Caco-2 (cell line): ENCODE results near the gene ADIPOQ. TPM values are rescaled to one million over a fixed set of nuclear protein-coding genes. Genes with fewer than 3 reads are reported as not detected.

ENCODE experiments used
- BruUV-seq: library from RNA; stranded (reverse); fragments of 400-500 nt; replicated peaks from 2 replicates; lab custom pipeline; 2021; lab: Mats Ljungman, UMichigan
- CTCF ChIA-PET: fragments of 300-600 bp; sonication (Branson Sonifier 250); formaldehyde crosslinking; loops from one replicate; lab custom pipeline; 2022; ENCODE audit warnings: antibody characterized with exemption; lab: Charles Lee
- POLR2A ChIA-PET: fragments of 300-600 bp; sonication (Branson Sonifier 250); formaldehyde crosslinking; loops from one replicate; lab custom pipeline; 2022; ENCODE audit warnings: antibody characterized with exemption; lab: Charles Lee
- DNase-seq, 2 experiments: peaks; one replicate each; pipeline versions ENCODE4 v3.0.0 to v3.0.0-alpha.2; 2020 to 2022
- H3K27me3 ChIP-seq: replicated peaks from 2 replicates; pipeline ENCODE4 v1.6.0; 2011; ENCODE audit warnings: low read length; ENCODE audit not compliant: control insufficient read depth, insufficient read depth
- H3K36me3 ChIP-seq: 2 replicates; pipeline ENCODE4 v1.5.1; 2011; ENCODE audit warnings: low read length; ENCODE audit not compliant: control insufficient read depth, insufficient read depth
- H3K4me1 ChIP-seq: fragments of 250-450 bp; sonication (Bioruptor Pico); 2 replicates; pipeline ENCODE4 v1.5.1; 2020; ENCODE audit warnings: mild to moderate bottlenecking
- H3K4me3 ChIP-seq: 2 replicates; pipeline ENCODE4 v1.5.1; 2011; ENCODE audit warnings: low read depth, mild to moderate bottlenecking, control low read depth, low read length
- H3K9me3 ChIP-seq: fragments of 250-450 bp; sonication (Bioruptor Pico); 2 replicates; pipeline ENCODE4 v1.5.1; 2020; ENCODE audit warnings: mild to moderate bottlenecking, moderate library complexity
- H3K27ac Mint-ChIP-seq: one replicate; pipeline ENCODE4 v1.8.0; 2022; ENCODE audit warnings: mixed read lengths; ENCODE audit not compliant: unreplicated experiment
- H3K27me3 Mint-ChIP-seq: one replicate; pipeline ENCODE4 v1.8.0; 2022; ENCODE audit warnings: mixed read lengths; ENCODE audit not compliant: insufficient read depth, unreplicated experiment
- H3K36me3 Mint-ChIP-seq: one replicate; pipeline ENCODE4 v1.8.0; 2022; ENCODE audit warnings: mild to moderate bottlenecking, mixed read lengths; ENCODE audit not compliant: insufficient read depth, unreplicated experiment
- H3K4me1 Mint-ChIP-seq: one replicate; pipeline ENCODE4 v1.8.0; 2022; ENCODE audit warnings: low read depth, mixed read lengths; ENCODE audit not compliant: unreplicated experiment
- H3K4me3 Mint-ChIP-seq: one replicate; pipeline ENCODE4 v1.8.0; 2022; ENCODE audit warnings: mild to moderate bottlenecking, moderate library complexity, mixed read lengths; ENCODE audit not compliant: unreplicated experiment
- H3K9me3 Mint-ChIP-seq: one replicate; pipeline ENCODE4 v1.8.0; 2022; ENCODE audit warnings: mixed read lengths; ENCODE audit not compliant: unreplicated experiment
- intact Hi-C: fragments of 100-400 bp; cut with micrococcal nuclease; formaldehyde crosslinking; loops from one replicate; pipeline ENCODE4 v1.10.0; 2022; ENCODE audit not compliant: unreplicated experiment
- total RNA-seq: library from RNA; stranded (reverse); gene quantifications from 2 replicates; pipeline ENCODE4 v1.2.3, GENCODE V29; 2022
- TF ChIP-seq, protein P1 (sequence below), 2 experiments: fragments of 200-600 bp in 1 of 2; IDR thresholded peaks; 1 replicate in 1 of 2; 2 replicates in 1 of 2; pipeline versions ENCODE4 v1.5.1 to v1.8.0; 2011 to 2022; ENCODE audit warnings: antibody characterized with exemption in 1 of 2, control low read depth in 1 of 2, inconsistent platforms in 1 of 2, low read depth in 1 of 2, low read length in 1 of 2, mild to moderate bottlenecking in 1 of 2, moderate library complexity in 1 of 2; ENCODE audit not compliant: insufficient read depth in 1 of 2, severe bottlenecking in 1 of 2, unreplicated experiment in 1 of 2

The ADIPOQ gene
- total RNA-seq, 1 experiment from 2014 or later: not detected

DNA sequence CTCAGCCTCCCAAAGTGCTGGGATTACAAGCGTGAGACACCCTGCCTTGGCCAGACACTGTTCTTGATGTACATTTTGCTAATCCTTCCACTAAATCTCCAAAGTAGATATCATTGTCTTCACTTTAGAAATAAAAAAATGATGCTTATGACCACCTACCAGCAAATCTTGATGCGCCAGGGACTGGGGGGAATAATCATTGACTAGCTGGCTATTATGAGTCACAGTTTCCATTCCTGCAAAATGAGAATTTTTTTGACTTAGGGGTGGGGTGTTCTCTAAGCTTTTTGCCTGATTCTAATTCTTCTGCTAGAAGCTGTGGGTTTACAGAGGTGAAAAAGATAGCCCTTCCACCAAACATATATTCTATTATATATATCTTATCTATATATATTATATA, 19.1 kb upstream of the ADIPOQ start:
- no peak for DNase-seq
- Mint-ChIP-seq H3K4me3 (no peak overlapping the region), H3K4me1 (peaks cover 7% of the 10 kb centered on the region), H3K27ac (no peak overlapping the region), H3K27me3 (peaks cover 2% of the 10 kb centered on the region), H3K36me3 (no peaks in the 10 kb centered on the region), H3K9me3 (no peaks in the 10 kb centered on the region)
- Histone ChIP-seq H3K4me1 (0 out of 2 replicates have a peak, but pooled peaks cover 2% of the 10 kb centered on the region), H3K4me3 (no peak overlapping the region), H3K36me3 (no peaks in the 10 kb centered on the region), H3K9me3 (no peaks in the 10 kb centered on the region), H3K27me3 (no peaks in the 10 kb centered on the region)
- ChIA-PET CTCF (no interaction called here), POLR2A (no interaction called here)
- BruUV-seq: no TSS peak
- intact Hi-C loops: loop anchor here (10.0 kb wide), 1 partner anchor 569 kb away; no protein-coding TSS in a partner anchor
- TF ChIP-seq, protein P1, sequence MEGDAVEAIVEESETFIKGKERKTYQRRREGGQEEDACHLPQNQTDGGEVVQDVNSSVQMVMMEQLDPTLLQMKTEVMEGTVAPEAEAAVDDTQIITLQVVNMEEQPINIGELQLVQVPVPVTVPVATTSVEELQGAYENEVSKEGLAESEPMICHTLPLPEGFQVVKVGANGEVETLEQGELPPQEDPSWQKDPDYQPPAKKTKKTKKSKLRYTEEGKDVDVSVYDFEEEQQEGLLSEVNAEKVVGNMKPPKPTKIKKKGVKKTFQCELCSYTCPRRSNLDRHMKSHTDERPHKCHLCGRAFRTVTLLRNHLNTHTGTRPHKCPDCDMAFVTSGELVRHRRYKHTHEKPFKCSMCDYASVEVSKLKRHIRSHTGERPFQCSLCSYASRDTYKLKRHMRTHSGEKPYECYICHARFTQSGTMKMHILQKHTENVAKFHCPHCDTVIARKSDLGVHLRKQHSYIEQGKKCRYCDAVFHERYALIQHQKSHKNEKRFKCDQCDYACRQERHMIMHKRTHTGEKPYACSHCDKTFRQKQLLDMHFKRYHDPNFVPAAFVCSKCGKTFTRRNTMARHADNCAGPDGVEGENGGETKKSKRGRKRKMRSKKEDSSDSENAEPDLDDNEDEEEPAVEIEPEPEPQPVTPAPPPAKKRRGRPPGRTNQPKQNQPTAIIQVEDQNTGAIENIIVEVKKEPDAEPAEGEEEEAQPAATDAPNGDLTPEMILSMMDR (IDR thresholded peaks at IDR 0.05; ENCODE audit: insufficient read depth in 1 of 2, low read depth in 1 of 2, low read length in 1 of 2, severe bottlenecking in 1 of 2, unreplicated experiment in 1 of 2): no peak

DNA sequence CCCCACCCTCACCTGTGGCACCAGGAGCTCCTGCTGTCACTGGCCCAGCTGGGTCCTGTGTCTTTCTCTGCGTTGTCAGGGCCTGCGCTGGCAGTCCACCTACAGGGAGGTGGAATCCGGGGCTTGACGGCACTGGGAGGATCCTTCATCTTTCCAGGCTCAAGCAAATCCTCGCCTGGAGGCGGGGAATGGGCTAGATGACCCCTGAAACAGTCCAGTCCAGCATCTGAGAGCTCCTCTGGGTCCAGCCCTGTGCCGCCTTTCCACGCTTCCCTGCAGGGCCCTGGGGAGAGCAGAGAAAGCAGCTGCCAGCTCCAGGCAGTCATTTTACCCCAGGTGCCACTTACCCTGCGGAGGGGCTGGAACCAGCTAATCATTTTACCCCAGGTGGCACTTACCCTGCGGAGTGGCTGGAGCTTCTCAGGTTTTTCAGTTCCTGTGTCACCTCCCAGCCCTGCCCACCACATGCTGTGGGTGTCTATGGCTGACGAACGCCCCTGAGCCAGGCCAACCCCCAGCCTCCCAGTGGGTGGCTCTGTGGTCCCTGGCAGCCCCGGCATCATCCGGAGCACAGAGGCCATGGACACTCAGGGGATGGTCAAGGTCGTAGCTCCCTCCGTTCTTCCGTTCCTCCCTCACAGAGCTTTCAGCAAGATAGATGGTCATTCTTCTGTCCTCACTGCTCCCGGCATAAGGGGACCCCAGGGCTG, 17.9 kb upstream of the ADIPOQ start:
- intact Hi-C loops: loop anchor here (10.0 kb wide), 1 partner anchor 570 kb away; no protein-coding TSS in a partner anchor
- Mint-ChIP-seq H3K4me3 (no peak overlapping the region), H3K4me1 (peaks cover 7% of the 10 kb centered on the region), H3K36me3 (no peaks in the 10 kb centered on the region), H3K9me3 (no peaks in the 10 kb centered on the region), H3K27ac (no peak overlapping the region), H3K27me3 (peaks cover 5% of the 10 kb centered on the region)
- TF ChIP-seq, protein P1 (IDR thresholded peaks at IDR 0.05; ENCODE audit: insufficient read depth in 1 of 2, low read depth in 1 of 2, low read length in 1 of 2, severe bottlenecking in 1 of 2, unreplicated experiment in 1 of 2): no peak
- DNase-seq: no peak
- no TSS peak for BruUV-seq
- Histone ChIP-seq H3K9me3 (no peaks in the 10 kb centered on the region), H3K27me3 (no peaks in the 10 kb centered on the region), H3K36me3 (no peaks in the 10 kb centered on the region), H3K4me1 (0 out of 2 replicates have a peak, but pooled peaks cover 2% of the 10 kb centered on the region), H3K4me3 (no peak overlapping the region)
- CTCF ChIA-PET: interaction anchor here (0.7 kb wide), 1 partner anchor 9 kb away, joined by 3 read pairs; no protein-coding TSS in a partner anchor
- POLR2A ChIA-PET: no interaction called here

DNA sequence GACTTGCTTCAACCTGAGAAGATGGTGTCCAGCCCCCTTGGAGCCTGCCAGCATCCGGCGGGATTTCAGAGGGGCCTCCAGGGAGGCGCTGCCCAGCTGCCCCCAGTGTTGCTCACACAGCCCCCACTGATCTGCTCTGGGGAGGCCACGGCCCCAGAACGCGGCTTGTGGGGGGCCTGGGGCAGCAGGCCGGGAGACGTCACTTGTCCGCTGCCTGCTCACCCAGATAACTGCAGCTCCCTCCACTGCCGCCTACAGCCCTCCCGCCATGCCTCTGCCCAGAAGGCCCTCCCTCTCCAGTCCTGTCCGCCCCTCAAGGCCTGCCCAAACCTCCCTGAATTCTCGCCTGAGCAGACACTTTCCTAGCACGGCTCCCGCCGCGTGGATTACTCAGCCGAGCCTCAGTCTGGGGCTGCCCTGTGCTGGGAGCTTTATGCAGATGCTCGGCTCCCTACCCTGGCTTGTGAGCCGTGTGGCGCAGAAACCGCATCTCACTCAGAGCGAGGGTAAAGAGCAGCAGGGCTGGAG, 17.2 kb upstream of the ADIPOQ start:
- Mint-ChIP-seq H3K9me3 (no peaks in the 10 kb centered on the region), H3K4me1 (peaks cover 7% of the 10 kb centered on the region), H3K27me3 (peaks cover 12% of the 10 kb centered on the region), H3K36me3 (no peaks in the 10 kb centered on the region), H3K27ac (no peak overlapping the region), H3K4me3 (no peak overlapping the region)
- Histone ChIP-seq H3K4me1 (0 out of 2 replicates have a peak, but pooled peaks cover 2% of the 10 kb centered on the region), H3K36me3 (no peaks in the 10 kb centered on the region), H3K4me3 (no peak overlapping the region), H3K9me3 (no peaks in the 10 kb centered on the region), H3K27me3 (peaks cover 1% of the 10 kb centered on the region; the same call in 1 of the 2 replicates)
- ChIA-PET CTCF (no interaction called here), POLR2A (no interaction called here)
- no peak for DNase-seq
- intact Hi-C loops: loop anchor here (10.0 kb wide), 1 partner anchor 571 kb away; no protein-coding TSS in a partner anchor
- no TSS peak for BruUV-seq
- TF ChIP-seq, protein P1 (IDR thresholded peaks at IDR 0.05; ENCODE audit: insufficient read depth in 1 of 2, low read depth in 1 of 2, low read length in 1 of 2, severe bottlenecking in 1 of 2, unreplicated experiment in 1 of 2): no peak
